ENCODE results near the gene CHRM5.
A peak's percentile ranks its signal among the peaks of the same experiment; 100 is the strongest.

- TF ChIP-seq EP300 (IDR thresholded peaks at IDR 0.05) (peak in 1 of 2 donors; percentile 30), CTCF (IDR thresholded peaks at IDR 0.05) (no peak)
Measured at GRCh38 chr15:34102175-34102925, 134.1 kb downstream of the CHRM5 start.

Measured in tibial nerve (tissue), 4 donors.